GM21723 (cell line): ENCODE data around the gene GPHN.
"Not testable (repeated sequence)": the region's sequence is repeated elsewhere in the genome, so short reads cannot be mapped to it uniquely, and the experiment has no call there.

Experiments used
- ATAC-seq: cut with Tn5 transposase; IDR thresholded peaks from one replicate; pipeline ENCODE4 v1.9.1; 2021; ENCODE audit warnings: mild to moderate bottlenecking, moderate library complexity; ENCODE audit not compliant: unreplicated experiment

Gene GPHN

DNA sequence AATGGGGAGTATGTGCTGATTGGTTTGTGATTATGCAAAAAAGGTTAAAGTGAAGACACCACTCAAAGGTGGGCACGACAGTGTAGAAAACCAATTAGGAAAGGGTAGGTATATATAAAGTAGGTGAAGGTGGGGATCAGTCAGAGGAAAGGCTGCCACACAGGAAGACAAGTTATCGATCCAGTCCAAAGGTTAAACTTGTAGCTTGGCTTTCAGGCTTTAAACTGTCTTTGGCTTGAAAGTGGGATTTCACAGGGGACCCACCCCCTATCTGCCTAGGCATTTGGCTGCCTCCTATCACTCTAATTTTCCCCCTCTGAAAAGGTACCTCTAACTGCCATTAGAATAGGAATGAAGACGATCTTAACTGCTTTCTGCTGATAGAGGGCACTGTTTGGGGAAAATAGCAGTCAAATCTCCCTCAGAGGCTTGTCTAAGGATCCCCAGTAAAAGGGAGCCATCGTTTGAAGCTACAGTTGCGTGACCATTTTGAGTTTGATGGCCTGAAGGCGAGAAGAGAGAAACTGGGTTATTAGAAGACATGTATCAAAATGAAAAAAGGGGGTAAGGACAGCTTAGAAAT, 250.2 kb downstream of the GPHN start:
- ATAC-seq = no peak

DNA sequence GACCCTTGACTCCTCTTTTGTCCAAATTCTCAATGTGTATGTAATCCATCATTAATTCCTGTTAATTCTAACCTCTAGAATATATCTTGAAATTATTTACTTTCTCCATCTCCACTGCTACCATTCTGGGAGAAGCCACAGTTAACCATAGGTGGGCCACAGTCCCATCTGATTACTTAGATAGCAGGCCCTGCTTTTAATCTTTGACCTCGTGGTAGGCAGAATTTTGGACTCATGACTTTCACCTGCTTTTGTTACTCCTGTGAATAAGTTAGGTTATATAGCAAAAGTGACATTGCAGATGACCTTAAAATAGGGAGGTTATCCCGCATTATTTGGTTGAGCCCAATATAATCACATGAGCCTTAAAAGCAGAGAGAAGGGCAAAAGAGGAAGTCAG, 264.2 kb downstream of the GPHN start:
- ATAC-seq = no peak

DNA sequence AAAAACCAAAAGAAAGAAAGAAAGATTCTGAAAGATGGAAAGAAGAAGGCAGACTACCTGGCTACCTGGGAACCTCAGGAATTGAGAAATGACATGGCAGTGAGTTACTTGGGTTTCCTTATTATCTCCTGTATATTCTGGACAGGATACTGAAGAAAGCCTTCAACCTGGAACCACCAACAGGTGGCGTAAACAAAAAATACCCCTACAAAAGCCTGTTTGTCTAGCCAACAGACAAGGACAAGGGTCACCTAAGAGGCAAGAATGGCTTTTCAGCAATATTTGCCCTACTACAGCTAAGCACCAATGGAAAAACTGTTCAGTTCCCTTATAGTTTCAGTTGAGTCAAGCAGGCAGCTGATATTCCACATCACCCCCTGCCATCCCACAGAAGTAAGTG, 274.9 kb downstream of the GPHN start:
- no peak for ATAC-seq

DNA sequence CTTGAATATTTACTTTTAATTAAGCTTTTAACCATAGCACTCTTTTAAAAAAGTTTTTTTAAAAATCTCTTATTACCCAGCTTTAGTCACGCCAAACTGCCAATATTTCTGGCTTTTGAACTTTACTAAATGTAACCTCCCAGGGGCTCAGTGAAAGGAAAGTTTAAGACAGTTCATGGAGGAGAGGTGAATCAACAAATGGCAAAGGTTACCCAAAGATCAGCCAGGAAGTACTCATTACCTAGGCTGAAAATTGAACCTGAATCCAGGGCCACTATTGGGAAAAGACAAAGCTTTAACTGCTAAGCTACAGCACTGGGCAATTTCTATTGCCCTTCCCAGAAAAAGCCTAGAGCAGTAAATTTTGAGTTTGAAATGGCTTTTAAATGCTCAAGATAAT, 282.2 kb downstream of the GPHN start:
- ATAC-seq = no peak

DNA sequence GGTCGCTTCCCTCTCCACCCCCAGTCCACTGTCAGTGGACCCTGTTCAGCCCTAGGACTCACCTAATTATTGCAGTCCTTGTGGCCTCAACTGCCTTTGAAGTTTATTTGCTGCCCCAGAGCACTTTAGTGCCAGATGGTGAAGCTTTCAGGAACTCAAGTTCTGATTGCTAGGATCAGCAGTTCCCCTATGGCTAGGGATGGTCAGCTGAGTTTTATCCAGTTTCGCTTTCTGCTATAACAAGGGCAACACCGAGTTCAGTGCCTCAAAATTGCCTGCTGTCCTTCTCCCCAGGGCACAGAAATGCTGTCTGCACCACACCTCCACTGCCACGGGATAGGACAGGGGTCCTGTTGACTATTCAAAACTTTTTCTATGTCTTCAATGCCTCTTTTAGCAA, 295.0 kb downstream of the GPHN start:
- no peak for ATAC-seq

DNA sequence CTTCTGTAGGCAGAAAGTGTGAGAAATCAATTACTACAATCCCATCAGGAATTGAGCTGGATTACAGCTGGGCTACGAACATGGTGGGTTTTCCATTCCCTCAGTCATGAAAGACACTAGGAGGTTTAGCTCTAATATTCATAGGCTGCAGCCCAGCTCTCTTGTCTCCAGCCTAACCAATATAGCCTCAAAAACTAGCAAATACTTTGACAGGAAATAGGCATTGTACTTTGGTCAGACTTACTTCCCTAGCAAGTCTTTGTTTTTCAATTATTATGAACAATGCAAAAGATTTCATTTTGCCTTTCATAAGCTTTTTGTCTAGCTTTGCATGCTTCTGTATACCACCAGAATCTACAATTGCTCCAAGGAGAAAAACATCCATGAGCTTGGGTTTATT, 296.2 kb downstream of the GPHN start:
- no peak for ATAC-seq

DNA sequence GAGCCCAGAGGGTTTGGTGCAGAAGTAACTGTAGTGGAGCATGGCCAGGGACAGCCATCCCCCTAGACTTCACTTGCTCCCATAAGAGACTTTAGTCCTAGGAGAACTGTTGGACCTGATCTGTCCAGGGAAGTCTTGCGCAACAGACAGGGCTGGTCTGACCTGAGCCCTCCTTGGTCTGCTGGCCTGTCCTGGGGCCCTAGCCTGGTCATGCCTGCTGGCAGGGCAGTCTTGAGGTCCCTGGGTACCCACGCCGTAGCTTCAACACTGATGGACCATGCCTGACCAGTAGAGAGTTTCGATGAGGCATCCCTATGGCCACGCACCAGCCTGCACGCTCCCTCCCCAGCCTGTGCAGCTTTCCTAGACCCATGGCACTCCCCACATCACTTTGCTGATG, 305.7 kb downstream of the GPHN start:
- no peak for ATAC-seq

DNA sequence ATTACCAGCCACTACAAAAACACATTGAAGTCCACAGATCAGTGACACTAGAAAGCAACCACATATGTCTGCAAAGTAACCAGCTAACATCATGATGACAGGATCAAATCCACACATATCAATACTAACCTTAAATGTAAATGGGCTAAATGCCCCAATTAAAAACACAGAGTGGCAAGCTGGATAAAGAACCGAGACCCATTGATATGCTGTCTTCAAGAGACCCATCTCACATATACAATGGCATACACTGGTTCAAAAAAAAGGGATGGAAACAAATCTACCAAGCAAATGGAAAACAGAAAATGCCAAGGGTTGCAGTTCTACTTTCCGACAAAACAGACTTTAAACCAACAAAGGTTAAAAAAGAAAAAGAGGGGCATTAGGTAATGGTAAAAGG, 307.7 kb downstream of the GPHN start:
- ATAC-seq = no peak

DNA sequence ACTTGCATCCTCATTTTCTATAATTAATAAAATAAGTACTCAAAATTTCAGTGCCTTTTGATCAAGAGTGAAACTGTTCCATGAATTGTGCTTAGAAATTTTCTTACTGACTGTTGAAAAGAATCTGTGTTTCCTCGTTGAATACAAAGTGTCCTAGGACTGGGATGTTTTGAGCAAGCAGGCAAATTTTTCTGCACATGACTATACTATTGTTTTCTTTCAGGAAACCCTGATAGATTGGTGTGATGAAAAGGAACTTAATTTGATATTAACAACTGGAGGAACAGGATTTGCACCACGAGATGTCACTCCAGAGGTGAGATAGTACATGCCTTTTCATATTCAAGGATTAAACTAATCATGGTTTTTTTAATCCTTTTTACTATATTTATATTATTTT, 316.3 kb downstream of the GPHN start:
- no peak for ATAC-seq

DNA sequence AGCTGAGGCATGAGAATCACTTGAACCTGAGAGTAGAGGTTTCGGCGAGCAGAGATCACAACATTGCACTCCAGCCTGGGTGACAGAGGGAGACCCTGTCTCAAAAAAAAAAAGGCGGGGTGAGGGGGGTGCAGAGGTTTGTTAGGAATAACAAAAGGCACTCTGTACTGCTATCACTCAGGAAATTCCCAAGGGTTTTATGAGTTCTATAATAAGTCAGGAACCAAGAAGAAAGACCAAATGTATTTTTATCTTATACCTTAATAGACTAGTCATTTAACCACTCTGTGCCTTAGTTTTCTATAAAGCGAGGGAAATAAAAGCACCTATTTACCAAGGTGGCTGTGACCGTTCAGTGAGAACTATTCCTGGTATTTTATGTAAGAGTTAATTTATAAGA, 319.2 kb downstream of the GPHN start:
- ATAC-seq = no peak

DNA sequence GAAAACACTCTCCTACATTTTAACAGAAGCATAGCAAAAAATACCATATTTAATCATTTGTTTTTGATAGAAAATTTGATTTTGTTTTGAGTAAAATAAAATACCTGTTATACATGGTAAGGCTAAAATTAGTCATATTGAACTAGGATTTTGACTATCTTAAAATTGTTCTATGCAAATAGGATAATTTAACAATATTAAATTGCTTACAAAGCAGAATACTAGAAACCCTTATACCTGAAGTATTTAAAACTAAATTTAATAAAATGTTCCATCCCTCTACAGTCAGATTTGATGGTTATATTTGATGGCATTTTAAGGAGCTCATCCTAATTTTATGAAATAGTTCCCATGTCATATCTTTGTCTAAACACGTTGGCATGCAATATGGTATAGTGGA, 323.2 kb downstream of the GPHN start:
- no peak for ATAC-seq

DNA sequence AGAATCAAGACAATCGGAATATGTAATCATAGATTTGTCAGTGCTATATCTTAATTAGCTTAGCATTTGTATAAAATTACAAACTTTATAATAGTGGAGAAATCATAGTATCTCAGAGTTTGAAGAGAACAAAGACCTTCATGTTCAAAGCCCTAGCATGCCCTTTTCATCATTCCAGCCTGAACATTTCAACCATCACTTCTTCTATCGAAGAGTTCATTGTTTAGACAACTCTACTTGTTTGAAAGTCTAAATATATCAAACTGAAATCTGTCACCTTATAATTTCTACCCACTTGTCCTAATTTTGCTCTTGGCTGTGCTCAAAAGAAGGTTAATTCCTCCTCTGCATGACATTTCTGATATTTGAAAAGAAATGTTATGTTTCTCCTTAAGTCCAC, 325.9 kb downstream of the GPHN start:
- no peak for ATAC-seq

DNA sequence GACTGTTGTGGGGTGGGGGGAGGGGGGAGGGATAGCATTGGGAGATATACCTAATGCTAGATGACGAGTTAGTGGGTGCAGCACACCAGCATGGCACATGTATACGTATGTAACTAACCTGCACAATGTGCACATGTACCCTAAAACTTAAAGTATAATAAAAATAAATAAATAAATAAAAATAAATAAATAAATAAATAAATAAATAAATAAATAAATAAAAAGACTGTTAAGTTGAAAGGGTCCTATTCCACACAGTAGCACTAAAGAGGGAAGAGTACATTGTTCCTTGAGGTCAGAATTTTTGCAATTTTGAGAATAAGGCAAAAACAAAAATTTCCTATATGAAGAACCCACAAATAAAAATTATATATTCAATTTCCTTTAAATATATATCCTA, 329.5 kb downstream of the GPHN start:
- ATAC-seq = not testable (repeated sequence)

DNA sequence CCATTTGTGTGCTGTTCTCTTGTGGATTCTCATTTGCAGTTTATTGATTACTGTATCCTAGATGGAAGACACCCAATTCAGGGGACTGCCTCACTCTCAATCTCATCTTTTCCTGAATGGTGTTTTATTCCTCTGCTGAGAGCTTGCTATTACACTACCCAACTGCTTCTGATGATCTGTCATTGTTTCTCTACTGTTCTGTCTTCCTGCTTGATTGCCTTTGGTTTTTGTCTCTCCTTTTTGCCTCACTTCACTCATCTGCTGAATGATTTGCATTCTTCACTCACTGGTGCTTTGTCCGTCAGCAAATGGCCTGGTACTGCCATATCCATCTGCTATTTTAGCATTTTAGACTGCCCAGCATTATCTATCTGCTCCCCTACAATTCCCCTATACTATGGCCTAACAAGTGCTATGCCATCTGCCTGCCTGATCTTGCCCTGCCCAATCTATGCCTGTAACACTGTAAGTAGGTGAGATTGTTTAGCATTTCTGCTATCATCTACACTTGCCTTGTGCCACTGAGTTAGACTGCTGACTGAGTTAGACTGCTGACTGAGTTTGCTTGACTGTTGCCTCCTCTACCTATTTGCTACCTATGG, 335.1 kb downstream of the GPHN start:
- no peak for ATAC-seq

DNA sequence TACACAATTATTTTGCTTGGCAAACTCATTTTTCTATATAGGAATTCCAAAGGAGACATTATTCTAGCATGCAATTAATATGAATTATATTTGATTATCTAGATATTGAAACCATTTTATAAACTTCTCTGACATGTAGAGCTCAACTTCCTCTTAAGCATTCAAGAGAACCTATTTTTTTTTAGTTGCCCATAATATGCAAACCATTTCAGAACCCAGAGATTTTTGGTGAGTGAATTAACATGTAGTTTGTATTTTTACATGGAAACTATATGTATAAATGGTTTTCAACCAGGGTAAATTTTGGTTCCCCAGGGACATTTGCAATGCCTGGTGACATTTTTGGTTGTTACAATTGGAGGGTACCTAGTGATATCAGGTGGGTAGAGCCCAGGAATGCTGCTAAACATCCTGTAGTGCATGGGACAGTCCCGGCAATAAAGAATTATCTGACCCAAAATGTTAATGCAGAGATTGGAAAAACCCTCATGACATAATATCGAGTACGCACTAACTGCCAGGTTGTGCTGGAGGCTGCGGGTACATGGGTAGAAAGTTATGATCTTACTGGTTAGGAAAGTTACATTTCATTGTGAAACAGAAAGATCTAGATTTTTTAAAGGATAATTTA, 342.4 kb downstream of the GPHN start:
- no peak for ATAC-seq

DNA sequence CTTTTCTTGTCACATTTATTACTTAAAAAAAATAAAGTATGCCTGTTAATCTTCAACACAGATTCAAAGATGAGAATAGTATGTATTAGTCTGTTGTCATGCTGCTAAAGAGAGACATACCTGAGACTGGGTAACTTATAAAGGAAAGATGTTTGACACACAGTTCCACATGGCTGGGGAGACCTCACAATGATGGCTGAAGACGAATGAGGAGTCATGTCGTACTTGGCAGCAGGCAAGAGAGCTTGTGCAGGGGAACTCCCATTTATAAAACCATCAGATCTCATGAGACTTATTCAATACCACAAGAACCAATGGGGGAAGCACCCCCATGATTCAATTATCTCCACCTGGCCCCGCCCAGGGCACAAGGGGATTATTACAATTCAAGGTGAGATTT, 345.4 kb downstream of the GPHN start:
- ATAC-seq = no peak

DNA sequence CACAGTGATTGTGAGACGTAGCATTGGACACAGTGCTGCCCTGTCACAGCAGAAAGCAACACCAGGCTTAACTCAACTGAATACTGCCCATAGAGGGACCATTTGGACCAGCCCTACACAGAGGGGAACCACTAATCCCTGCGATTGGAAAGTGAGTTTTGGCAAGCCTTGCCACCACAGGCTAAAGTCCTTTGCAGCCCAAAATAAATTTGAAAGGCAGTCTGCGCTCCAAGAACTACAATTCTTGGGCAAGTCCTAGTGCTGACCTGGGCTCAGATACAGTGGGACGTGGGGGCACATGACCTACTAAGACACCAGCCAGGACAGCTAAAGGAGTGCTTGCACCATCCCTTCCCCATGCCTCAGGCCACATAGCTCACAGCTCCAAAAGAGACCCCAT, 349.9 kb downstream of the GPHN start:
- ATAC-seq = no peak

DNA sequence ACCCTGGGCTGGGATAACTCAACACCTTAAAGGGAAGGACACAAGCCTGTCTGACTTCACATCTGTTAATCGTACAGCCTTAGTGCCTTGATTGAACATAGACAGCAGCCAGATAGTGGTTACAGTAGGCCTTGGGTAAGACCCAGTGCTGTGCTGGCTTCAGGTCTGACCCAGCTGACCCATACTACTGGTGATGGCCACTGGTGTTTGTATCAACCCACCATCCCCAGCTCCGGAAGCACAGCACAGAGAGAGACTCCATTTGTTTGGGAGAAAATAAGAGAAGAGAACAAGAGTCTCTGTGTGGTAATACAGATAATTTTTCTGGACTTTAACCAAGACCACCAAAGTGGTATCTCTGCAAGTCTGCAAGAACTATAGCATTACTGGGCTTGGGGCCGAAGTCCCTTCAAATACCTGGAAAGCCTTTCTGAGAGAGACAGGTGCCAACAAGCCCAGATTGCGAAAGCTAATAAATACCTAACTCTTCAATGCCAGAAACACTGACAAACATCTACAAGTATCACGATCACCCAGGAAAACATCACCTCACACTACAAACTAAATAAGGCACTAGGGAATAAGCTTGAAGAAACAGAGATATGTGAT, 351.2 kb downstream of the GPHN start:
- no peak for ATAC-seq

DNA sequence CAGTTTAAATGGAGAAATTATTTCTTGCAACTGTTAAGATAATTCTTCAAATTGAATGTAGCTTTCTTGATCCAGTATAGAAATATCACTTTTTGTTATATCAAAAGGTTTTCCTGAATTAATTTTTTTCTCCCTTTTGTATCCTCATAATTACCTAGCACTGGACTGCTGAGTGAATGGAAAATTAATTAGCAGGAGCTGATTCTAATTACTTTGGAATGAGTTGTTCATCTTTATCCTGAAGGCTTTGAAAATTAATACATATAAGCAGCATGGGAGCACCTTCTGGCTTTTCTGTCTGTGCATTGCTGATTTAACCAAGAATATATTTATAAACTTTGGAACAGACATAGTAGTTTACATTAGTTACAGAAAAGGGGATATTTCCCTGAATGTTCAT, 373.6 kb downstream of the GPHN start:
- no peak for ATAC-seq

DNA sequence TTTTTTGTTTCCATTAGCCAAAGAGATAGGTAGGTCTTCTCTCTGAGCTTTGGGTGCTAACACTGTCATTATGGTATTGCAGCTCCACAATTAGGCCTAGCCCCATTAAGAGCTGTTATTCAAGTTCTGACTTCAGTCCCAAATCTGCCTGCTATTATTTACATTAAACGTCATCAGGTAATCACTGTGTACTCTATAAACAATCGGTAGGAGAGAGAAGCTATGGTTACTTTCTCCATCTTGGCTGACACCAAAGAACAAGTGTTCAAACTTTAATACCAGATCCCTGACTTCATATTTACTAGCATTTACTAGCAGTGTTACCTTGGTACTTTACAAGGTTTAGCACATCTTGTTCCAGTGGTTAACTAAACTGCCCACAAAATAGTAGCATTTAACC, 376.2 kb downstream of the GPHN start:
- no peak for ATAC-seq

DNA sequence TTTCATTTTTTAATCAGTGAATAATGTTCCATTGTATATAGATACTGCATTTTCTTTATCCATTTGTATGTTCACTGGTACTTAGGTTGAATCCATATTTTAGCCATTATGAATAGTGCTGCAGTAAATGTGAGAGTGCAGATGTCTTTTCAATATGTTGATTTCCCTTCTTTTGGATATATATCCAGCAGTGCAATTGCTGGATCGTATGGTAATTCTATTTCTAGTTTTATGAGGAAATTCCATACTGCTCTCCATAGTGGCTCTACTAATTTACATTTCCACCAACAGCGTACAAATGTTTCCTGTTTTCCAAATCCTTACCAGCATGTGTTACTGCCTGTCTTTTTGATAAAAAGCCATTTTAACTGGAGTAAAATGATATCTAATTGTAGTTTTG, 392.8 kb downstream of the GPHN start:
- no peak for ATAC-seq

DNA sequence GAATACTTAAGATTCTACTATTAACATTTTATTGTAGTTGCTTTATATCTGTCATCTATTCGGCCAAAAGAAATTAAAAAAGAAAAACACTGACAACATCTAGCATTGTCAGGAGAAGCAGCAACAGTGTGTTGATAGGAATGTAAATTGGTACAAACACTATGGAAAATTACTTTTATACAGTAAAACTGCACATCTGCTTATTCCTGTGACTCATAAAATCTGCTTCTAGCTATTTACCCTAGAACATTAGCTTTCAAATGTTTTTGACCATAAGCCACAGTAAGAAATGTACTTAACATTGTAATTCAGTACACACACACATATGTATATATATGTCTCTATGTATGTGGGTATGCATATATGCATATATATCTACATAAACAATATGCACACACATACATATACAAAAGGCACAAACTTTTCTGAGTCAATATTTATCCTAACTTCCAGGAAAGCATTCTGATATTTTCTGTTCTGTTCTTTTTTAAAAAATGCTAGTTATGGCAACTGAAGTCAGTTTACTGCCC, 402.4 kb downstream of the GPHN start:
- no peak for ATAC-seq
